GM21526 (cell line): ENCODE results near the gene YEATS2.

Source experiments
- ATAC-seq: cut with Tn5 transposase; IDR thresholded peaks from one replicate; pipeline ENCODE4 v1.9.1; 2021; ENCODE audit warnings: moderate library complexity; ENCODE audit not compliant: unreplicated experiment, low FRiP score

The YEATS2 gene

GRCh38 chr3:183827809-183828537 is 130.4 kb downstream of the YEATS2 start:
- ATAC-seq, result no peak

GRCh38 chr3:183828538-183828870 is 130.9 kb downstream of the YEATS2 start:
- ATAC-seq, result no peak

DNA sequence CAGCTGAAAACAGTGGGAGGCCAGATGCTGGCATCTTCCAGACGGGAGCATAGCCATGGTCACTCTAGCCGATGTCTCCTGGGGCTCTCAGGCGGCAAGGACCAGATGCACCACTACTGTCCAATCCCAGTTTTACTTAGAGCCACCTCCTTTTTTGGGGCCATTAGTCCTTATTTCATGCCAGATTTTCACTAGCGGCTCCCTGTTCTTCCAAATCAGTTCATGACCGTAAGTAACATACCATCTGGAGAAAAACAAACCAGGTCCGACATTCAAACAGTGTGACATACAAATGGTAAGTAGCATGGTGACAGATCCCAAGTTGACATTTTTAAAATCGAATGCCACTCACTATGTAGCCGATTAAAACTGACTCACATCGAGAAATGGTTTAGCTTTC is 131.9 kb downstream of the YEATS2 start:
- ATAC-seq, result no peak

DNA sequence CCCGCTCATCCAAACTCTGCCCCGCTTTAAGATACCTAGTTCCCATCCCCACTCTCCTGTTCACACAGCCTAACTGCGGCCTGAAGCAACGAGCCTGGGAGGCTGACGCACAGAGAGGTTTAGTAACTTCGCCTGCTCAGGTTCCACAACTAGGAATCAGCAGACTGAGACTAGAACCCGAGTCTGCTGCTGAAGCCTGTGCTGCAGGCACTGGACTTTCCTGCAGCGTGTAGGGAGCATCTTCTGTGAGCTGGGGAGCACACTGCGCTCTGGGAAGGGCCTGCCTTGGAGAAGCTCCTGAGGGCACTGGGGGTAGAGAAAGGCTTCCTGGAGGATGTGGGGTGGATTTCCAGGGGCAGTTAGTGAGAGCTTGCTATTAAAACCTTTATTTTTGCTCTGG is 132.6 kb downstream of the YEATS2 start:
- ATAC-seq, result no peak

- no peak for ATAC-seq
Observed at GRCh38 chr3:183833516-183833915, 135.9 kb downstream of the YEATS2 start.

- ATAC-seq, result no peak
Observed at GRCh38 chr3:183837390-183837789, 139.8 kb downstream of the YEATS2 start.

GRCh38 chr3:183837894-183838293 is 140.3 kb downstream of the YEATS2 start:
- no peak for ATAC-seq

DNA sequence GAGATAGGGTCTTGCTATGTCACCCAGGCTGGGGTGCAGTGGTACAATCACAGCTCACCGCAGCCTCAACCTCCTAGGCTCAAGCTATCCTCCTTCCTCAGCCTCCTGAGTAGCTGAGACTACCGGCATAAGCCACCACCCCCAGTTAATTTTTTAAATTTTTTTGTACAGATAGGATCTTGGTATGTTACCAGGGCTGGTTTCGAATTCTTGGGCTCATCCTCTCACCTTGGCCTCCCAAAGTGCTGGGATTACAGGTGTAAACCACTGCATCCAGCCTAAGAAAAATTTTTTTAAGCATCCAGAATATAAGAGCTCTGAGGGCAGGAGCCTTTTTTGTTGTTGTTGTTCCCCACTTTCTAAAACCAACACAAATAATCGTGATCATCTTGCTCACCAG is 142.2 kb downstream of the YEATS2 start:
- no peak for ATAC-seq

DNA sequence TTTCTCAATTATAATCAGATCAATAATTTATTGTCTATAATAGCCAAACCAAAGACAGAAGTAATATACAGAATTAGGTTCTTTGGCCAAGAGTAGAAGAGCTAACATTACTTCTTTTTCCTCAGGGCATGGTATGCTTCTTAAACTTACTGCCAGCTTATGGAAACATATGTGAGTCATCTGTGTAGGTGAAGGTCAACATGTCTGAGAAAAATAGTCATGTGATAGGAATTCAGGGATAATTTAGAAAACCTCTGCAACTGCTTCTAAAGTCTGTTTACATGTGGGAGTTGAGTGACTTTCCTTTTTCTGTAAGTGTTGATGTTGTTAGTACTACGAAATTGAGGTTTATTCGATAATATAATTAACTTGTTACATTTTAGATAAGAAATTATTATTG is 147.0 kb downstream of the YEATS2 start:
- ATAC-seq, result no peak

- ATAC-seq, result no peak
Observed at GRCh38 chr3:183845090-183845489, 147.5 kb downstream of the YEATS2 start.

GRCh38 chr3:183845608-183846288 is 148.2 kb downstream of the YEATS2 start:
- no peak for ATAC-seq

- ATAC-seq, result no peak
Observed at GRCh38 chr3:183854318-183855035, 156.9 kb downstream of the YEATS2 start.

DNA sequence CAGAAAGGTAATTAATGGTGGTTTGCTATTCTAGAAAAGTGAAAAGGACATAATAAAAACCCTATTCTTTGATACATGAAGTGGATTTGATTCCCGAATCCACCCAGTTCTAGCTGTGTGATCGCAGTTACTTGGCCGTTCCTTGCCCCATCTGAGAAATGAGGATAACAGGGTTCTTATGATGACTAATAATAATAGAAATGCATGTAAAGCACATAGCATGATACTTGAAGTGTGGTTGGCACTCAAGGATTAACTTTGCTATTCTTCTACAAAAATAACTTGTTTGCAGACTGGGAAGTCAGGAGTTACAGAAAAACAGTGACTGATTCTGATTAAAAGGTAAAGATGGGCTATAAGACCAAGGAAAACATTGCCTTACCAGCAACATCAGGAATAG is 160.3 kb downstream of the YEATS2 start:
- no peak for ATAC-seq
